Lung (tissue), 12 donors: Measurements from ENCODE around the gene TTC7B. TPM values are rescaled to one million over a fixed set of nuclear protein-coding genes. Genes with fewer than 3 reads are reported as not detected.

ENCODE experiments used
- ATAC-seq: fragments of 200-7000 bp; cut with Tn5 transposase; one replicate; pipeline ENCODE4 v1.9.1; 2020; ENCODE audit warnings: moderate number of reproducible peaks; ENCODE audit not compliant: insufficient read depth, low FRiP score
- DNase-seq, 3 donors: peaks; one replicate each; pipeline ENCODE4 v3.0.0-alpha.2; 2013 to 2017
- H3K27ac ChIP-seq, 2 donors: one replicate each; pipeline ENCODE4 v1.5.1; 2013; ENCODE audit warnings: mild to moderate bottlenecking in 2 of 2, moderate library complexity in 2 of 2, control low read depth in 1 of 2, inconsistent platforms in 1 of 2, low read depth in 1 of 2, low read length in 1 of 2
- H3K27me3 ChIP-seq, 3 donors: one replicate each; pipeline ENCODE4 v1.5.1; 2013; ENCODE audit warnings: low read length in 2 of 3; ENCODE audit not compliant: control insufficient read depth in 3 of 3, insufficient read depth in 3 of 3
- H3K36me3 ChIP-seq, 4 donors: one replicate each; pipeline ENCODE4 v1.5.1; 2013; ENCODE audit warnings: low read length in 4 of 4, mild to moderate bottlenecking in 1 of 4, moderate library complexity in 1 of 4; ENCODE audit not compliant: control insufficient read depth in 4 of 4, insufficient read depth in 4 of 4
- H3K4me1 ChIP-seq, 5 donors: one replicate each; pipeline ENCODE4 v1.5.1; 2013; ENCODE audit warnings: low read length in 5 of 5, mild to moderate bottlenecking in 2 of 5, moderate library complexity in 1 of 5; ENCODE audit not compliant: control insufficient read depth in 5 of 5, insufficient read depth in 5 of 5
- H3K4me3 ChIP-seq: one replicate; pipeline ENCODE4 v1.5.1; 2013; ENCODE audit warnings: mild to moderate bottlenecking, control low read depth, moderate library complexity
- H3K9ac ChIP-seq, 2 donors: one replicate each; pipeline ENCODE4 v1.5.1; 2013; ENCODE audit warnings: low read length in 2 of 2, control low read depth in 1 of 2; ENCODE audit not compliant: insufficient read depth in 1 of 2
- H3K9me3 ChIP-seq, 4 donors: one replicate each; pipeline ENCODE4 v1.5.1; 2013; ENCODE audit warnings: low read length in 3 of 4, mild to moderate bottlenecking in 1 of 4, moderate library complexity in 1 of 4; ENCODE audit not compliant: control insufficient read depth in 4 of 4, insufficient read depth in 3 of 4
- CTCF ChIP-seq: IDR thresholded peaks from 2 replicates; pipeline ENCODE4 v1.5.1; 2012; ENCODE audit warnings: mild to moderate bottlenecking; ENCODE audit errors: control extremely low read depth, extremely low read depth
- WGBS, 2 donors: extraction: QIAGEN DNeasy Blood & Tissue Kit; methylation state at CpG; one replicate each; pipeline ENCODE4 v1.1.7; 2013; 5-methylcytosine and 5-hydroxymethylcytosine counted together
- polyA plus RNA-seq, 2 donors: library from polyadenylated mRNA; stranded (reverse); fragments of 200-250 nt; gene quantifications; one replicate each; pipeline ENCODE4 v1.2.1, GENCODE V29; 2013
- total RNA-seq, 2 donors: library from RNA; depleted of rRNA in 1 of 2; stranded (reverse); fragments of >200 nt in 1 of 2; gene quantifications; one replicate each; pipeline ENCODE4 v1.2.1, GENCODE V29; 2014 to 2021
- donor health status: control.
- donor health status: control.
- donor health status: Bipolar disorder and iron deficiency.
- donor health status: healthy.
- donor health status: DM: yes; HTN: yes; CAD: no.

The TTC7B gene
- total and polyA plus RNA-seq, 4 donors, result 11.0 to 39.6 (median 23.0) TPM

- Histone ChIP-seq H3K9ac (no peak overlapping the region), H3K36me3 (no peaks in the 10 kb centered on the region), H3K4me3 (no peak overlapping the region), H3K27me3 (no peaks in the 10 kb centered on the region), H3K9me3 (no peaks in the 10 kb centered on the region), H3K4me1 (peaks cover 0 to 9% (median 0%) of the 10 kb centered on the region in 5 donors), H3K27ac (peak overlapping the region in 1 of 2 donors; percentile 67)
- DNase-seq, result no peak
- 36 to 60% methylated on average over 2 of the region's 2 CpGs for WGBS, 2 donors
- no peak for TF ChIP-seq CTCF
- peak; percentile 59 for ATAC-seq
Observed at GRCh38 chr14:90796329-90796728, 19.9 kb downstream of the TTC7B start.

GRCh38 chr14:90795744-90796143 is 20.5 kb downstream of the TTC7B start:
- DNase-seq (no peak), ATAC-seq (peak; percentile 33)
- no peak for TF ChIP-seq CTCF
- Histone ChIP-seq H3K36me3 (no peaks in the 10 kb centered on the region), H3K27me3 (no peaks in the 10 kb centered on the region), H3K9ac (no peak overlapping the region), H3K4me3 (no peak overlapping the region), H3K9me3 (no peaks in the 10 kb centered on the region), H3K27ac (peak overlapping the region in 1 of 2 donors; percentile 67), H3K4me1 (peaks cover 0 to 8% (median 0%) of the 10 kb centered on the region in 5 donors)
- WGBS, 2 donors, result 54 to 83% methylated on average over 8 of the region's 8 CpGs

GRCh38 chr14:90791486-90791885 is 24.7 kb downstream of the TTC7B start:
- 88 to 92% methylated on average over 12 of the region's 12 CpGs for WGBS, 2 donors
- H3K27me3 ChIP-seq, result no peaks in the 10 kb centered on the region
- no peak overlapping the region for H3K9ac ChIP-seq
- H3K4me3 ChIP-seq, result no peak overlapping the region
- DNase-seq (no peak), ATAC-seq (no peak)
- no peaks in the 10 kb centered on the region for H3K9me3 ChIP-seq
- H3K27ac ChIP-seq, result no peak overlapping the region
- H3K36me3 ChIP-seq, result no peaks in the 10 kb centered on the region
- peaks cover 0 to 8% (median 0%) of the 10 kb centered on the region in 5 donors for H3K4me1 ChIP-seq
- TF ChIP-seq CTCF, result no peak

- no peak for DNase-seq
- TF ChIP-seq CTCF, result no peak
- no peaks in the 10 kb centered on the region for H3K27me3 ChIP-seq
- ATAC-seq, result no peak
- H3K9ac ChIP-seq, result no peak overlapping the region
- no peak overlapping the region for H3K27ac ChIP-seq
- 54 to 74% methylated on average over 7 of the region's 7 CpGs for WGBS, 2 donors
- peaks cover 0 to 11% (median 6%) of the 10 kb centered on the region in 4 donors for H3K36me3 ChIP-seq
- peaks cover 0 to 1% (median 0%) of the 10 kb centered on the region in 5 donors for H3K4me1 ChIP-seq
- no peak overlapping the region for H3K4me3 ChIP-seq
- no peaks in the 10 kb centered on the region for H3K9me3 ChIP-seq
Observed at GRCh38 chr14:90788031-90788430, 28.2 kb downstream of the TTC7B start.
